DMS 273 (cell line): ENCODE measurements around the gene PSMB9.
A peak's percentile ranks its signal among the peaks of the same experiment; 100 is the strongest.
"Not testable (repeated sequence)": the region's sequence is repeated elsewhere in the genome, so short reads cannot be mapped to it uniquely, and the experiment has no call there.

Source experiments
- DNase-seq: peaks from one replicate; lab custom pipeline; 2025; ENCODE audit not compliant: unreplicated experiment; lab: John Stamatoyannopoulos, UW

PSMB9 gene

DNA sequence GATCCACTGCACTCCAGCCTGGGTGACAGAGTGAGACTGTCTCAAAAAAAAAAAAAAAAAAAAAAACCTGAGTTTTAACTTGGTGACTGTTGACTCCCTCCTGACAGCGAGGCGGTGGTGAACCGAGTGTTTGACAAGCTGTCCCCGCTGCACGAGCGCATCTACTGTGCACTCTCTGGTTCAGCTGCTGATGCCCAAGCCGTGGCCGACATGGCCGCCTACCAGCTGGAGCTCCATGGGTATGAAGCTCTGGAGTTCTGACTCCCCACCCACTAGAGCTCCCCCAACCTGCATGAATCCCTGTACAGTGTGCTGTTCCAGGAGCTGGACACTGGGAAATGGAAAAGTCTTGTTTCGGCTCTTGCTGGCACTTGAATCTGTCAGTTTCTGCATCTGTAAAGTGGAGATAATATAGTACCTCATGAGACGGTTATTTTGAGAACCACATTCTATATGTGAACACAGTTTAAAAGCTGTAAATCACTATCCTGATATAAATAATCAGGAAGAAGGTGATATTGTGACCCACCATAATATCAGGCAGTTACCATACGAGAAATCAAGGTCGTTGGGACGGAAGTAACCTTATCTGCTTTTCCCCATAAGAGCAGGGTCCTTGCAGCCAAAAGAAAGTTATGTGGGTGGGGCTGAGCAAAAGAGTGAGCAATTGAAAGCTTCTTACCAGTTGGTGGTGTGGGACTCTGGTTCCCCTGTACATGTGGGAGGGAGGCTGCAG is 3.3 kb downstream of the PSMB9 start:
- no peak for DNase-seq

- DNase-seq: no peak
Observed at GRCh38 chr6:32858194-32858593, 4.2 kb downstream of the PSMB9 start.

GRCh38 chr6:32860674-32861073 is 6.7 kb downstream of the PSMB9 start:
- no peak for DNase-seq

- DNase-seq: no peak
Observed at GRCh38 chr6:32862725-32863124, 8.7 kb downstream of the PSMB9 start.

- DNase-seq: peak; percentile 15
Observed at GRCh38 chr6:32865724-32866443, 11.9 kb downstream of the PSMB9 start.

- DNase-seq: no peak
Observed at GRCh38 chr6:32867022-32867477, 13.1 kb downstream of the PSMB9 start.

- DNase-seq: no peak
Observed at GRCh38 chr6:32867554-32868256, 13.7 kb downstream of the PSMB9 start.

- DNase-seq: peak; percentile 90
Observed at GRCh38 chr6:32868257-32868788, 14.3 kb downstream of the PSMB9 start.

- not testable (repeated sequence) for DNase-seq
Observed at GRCh38 chr6:32873947-32874346, 20.0 kb downstream of the PSMB9 start.

GRCh38 chr6:32876603-32877002 is 22.6 kb downstream of the PSMB9 start:
- no peak for DNase-seq

GRCh38 chr6:32879691-32880090 is 25.7 kb downstream of the PSMB9 start:
- DNase-seq: no peak

DNA sequence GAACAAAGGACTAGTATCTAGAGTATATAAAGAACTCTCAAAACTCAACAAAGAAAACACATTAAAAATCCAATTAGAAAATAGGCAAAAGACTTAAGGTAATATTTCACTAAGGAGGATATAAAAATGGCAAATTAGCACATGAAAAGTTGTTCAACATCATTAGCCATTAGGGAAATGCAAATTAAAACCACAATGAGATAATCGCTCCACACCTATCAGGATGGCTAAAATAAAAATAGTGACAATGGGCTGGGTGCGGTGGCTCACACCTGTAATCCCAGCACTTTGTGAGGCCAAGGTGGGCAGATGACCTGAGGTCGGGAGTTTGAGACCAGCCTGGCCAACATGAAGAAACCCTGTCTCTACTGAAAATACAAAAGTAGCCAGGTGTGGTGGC is 27.0 kb downstream of the PSMB9 start:
- not testable (repeated sequence) for DNase-seq

DNA sequence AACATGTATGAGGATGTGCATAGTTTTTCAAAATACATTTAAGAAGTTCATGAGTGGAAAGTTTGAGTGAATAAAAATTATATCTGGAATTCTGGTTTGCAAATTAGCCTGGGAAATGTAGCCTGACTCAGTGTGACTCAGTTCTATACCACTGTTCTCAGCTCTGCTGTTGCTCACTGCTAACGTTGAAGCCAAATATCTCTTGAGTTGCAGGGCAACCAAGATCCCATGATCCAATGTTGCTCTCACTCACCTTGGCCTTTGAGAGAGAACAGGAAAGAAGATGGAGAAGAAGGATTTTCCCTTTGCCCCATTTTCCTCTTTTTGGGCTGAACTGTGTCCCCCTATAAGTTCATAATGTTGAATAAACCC is 28.9 kb downstream of the PSMB9 start:
- DNase-seq: no peak

DNA sequence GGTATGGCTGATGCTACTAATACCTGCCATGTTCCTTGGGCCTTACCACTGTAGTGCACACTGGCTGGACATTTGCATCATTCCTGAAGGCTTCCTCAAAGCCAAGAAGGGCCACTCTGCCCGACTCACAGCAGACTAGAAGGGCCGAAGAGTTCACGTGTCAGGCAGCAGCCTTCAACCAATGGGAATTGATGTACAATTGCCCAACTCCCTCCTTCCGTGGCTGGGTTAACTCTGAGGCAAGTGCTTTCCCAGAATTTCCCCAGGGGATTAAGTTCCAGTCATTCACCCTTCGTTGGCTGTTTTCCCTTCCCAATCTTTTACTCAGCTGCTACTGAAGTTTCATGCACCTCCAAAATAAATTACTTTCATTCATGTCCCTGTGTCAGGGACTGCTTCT is 29.8 kb downstream of the PSMB9 start:
- no peak for DNase-seq

GRCh38 chr6:32885698-32886286 is 31.8 kb downstream of the PSMB9 start:
- DNase-seq: peak; percentile 87

DNA sequence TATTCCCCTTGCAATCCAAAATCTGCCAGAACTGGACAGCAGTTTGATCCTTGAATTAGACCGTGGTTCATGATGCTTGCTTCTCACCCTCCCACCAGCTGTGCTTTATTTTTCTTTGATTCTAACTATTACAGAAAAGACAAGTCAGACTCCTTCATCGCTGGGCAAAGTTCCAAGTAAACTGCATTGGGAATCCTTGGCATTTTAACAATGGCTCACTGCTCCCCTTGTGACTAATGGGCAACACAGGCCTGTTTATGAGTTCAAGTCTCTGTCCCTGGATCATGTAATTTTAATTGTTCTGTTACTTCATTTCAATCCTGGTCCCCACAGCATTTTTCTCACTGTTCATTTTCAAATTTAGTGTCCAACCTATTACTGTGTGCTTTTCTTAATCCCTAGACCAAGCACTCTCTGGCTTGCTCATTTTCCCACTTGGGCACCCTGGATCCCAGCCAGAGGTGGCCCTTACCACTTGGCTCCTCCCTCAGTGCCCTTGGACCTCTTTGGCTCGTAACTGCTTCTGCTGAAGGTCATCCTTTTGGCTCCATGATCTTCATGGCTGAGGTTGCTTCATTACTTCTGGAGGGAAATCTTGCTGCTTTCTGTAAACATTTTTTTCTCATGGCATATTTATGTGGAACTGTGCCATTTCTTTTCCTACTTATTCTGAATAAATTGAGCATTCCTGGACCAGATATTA is 32.8 kb downstream of the PSMB9 start:
- peak; percentile 51 for DNase-seq

DNA sequence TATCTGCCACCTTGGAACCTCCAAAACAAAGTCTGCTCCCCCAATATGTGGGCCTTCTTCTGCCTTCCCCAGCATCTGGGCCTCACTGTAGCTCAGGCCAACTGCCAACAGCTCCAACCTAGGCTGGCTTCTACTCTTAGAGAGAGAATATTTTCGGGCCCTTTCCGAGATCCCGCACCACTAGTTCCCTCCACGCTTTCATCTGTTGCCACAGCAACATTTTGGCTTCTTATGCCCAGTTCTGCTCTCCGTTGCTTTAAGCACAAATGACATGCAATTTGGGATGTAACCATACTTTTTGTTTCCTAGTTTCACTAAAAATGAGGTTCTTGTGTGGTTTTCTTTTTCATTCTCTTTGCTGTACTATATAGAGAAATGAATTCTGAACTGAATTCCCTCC is 33.6 kb downstream of the PSMB9 start:
- peak; percentile 21 for DNase-seq

GRCh38 chr6:32888576-32888975 is 34.6 kb downstream of the PSMB9 start:
- DNase-seq: no peak

GRCh38 chr6:32889533-32889932 is 35.5 kb downstream of the PSMB9 start:
- DNase-seq: no peak

- no peak for DNase-seq
Observed at GRCh38 chr6:32890831-32891230, 36.8 kb downstream of the PSMB9 start.
